Stimulated activated CD8-positive, alpha-beta memory T cell treated with anti-CD3 and anti-CD28 coated beads, Interleukin-15, amount 100 ng/mL, for 1 hour (primary cell): ENCODE data around the gene ATP8A2.
"Not testable (repeated sequence)": the region's sequence is repeated elsewhere in the genome, so short reads cannot be mapped to it uniquely, and the experiment has no call there.

Experiments
- DNase-seq: peaks from one replicate; pipeline ENCODE4 v3.0.0-alpha.2; 2020; ENCODE audit warnings: low read depth

The ATP8A2 gene

DNA sequence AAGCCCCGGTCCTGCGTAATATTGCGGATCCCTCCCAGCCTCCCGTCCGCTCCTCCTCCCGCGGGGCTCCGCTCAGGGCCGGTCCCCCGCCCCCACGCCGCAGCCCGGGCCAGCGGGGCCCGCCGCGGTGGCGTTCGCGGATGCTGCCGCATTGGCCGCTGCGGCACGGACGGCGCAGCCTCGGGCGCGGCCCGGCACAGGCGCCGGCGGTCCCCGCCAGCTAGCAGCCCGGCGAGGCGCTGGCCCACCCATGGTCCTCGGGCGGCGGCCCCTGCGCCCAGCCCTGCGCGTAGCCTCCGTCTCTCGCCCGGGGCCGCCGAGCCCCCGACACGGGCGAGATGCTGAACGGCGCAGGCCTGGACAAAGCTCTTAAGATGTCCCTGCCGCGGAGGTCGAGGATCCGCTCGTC lies at the start of gene ATP8A2:
TSS of gene ATP8A2 (plus strand) at position 100 of the 409 bp plus-strand sequence. CDS start at position 339, 239 bp downstream.
- DNase-seq: no peak

DNA sequence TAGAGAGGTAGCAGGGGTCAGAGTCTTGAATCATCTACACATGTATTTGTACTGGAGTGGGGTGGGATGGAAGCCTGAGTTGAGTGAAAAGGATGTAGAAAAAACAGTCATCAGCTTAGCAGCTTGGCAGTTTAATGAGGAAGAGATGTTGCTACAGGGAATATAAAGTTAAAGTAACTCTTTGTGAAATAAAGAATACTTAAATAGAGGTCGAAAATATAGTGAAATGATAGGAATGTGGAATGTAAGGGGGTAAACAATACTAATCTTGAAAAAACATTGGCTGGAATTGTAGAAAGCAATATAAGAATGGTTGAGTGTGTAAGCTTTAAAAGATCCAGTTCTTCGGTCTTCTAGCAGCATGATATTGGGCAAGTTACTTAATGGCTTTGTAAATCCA lies 47.7 kb upstream of the ATP8A2 start:
- no peak for DNase-seq

DNA sequence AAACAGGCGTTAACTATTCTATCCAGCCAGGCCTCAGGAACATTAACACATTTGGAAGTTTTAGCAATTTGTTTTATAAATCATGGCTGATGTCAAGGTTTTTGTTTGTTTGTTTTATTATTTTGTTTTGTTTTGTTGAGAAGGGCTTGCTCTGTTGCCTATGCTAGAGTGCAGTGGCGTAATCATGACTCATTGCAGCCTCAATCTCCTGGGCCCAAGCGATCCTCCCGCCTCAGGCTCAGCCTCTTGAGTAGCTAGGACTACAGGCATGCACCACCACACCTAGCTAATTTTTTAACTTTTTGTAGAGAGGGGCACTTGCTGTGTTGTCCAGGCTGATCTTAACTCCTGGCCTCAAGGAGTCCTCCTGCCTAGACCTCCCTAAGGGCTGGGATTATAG lies 42.1 kb upstream of the ATP8A2 start:
- DNase-seq: no peak

DNA sequence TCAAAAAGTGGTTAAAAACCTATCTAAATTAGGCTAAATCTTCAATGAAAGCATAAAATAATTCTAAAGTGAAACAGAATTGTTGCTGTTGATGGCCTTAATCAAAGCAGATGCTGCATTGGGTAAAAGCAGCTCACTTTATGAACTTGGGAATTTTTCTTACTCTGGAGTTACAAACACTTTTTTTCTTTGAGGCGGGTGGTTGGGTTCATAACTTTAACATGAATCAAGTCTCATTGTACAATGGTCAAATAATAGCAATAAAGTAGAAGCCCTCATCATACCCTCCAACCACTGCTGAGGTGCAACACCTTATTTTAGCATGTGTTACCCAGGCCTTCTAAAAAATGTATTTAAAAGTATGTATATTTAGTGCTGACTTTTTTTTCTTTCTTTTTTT lies 41.2 kb upstream of the ATP8A2 start:
- no peak for DNase-seq

DNA sequence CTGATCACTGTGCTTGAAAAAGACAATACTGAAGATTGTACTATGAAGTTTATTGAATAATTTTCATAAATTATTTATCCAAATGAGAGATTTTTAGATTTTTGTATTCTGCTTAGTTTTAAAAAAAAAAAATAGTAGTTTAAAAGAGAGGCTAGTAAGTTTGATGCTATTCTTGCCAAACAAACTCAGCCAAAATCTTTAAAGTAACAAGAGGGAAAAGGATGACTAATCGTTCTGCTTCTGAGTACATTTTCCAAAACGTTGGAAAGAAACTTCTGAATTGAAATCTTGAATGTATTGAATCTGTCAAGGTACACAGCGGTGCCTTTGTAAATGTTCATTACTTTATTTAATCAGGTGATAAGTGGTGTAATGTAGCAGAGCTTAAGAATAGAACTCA lies 35.9 kb upstream of the ATP8A2 start:
- no peak for DNase-seq

DNA sequence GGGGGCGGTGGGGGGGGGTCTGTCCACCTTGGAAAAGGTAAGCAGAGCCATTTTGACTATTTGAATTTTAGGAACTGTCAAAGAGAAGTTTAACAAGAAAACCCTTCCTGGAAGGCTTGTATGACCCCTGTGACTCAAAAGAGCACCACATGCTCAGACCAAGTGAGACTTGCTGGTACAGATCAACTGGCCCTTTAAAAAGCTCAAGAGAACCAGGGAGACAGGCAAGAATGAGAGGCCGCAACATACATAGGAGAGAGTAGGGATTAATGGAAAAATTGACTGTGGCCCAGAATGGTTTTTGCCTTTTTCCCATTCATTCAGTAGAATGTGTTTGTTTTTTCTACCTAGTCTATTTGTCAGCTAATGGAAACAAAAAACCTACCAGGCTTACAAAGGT lies 26.2 kb upstream of the ATP8A2 start:
- DNase-seq: no peak

DNA sequence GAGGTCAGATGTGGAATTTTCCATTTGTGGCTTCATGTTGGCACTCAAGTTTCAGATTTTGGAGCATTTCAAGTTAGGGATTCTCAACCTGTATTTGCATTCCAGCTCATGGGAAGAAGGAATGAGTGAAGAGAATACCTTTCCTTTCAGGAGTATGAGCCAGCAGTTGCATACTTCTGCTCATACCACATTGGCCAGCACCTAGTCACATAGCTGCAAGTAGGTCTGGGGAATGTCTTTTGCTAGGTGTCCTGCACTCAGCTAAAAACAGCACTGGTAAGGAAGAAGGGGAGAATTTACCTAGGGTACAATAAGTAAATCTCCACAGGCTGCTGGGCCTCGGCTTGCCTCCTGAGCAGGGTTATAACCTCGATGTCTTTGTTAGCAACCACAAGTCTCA lies 24.6 kb upstream of the ATP8A2 start:
- no peak for DNase-seq

DNA sequence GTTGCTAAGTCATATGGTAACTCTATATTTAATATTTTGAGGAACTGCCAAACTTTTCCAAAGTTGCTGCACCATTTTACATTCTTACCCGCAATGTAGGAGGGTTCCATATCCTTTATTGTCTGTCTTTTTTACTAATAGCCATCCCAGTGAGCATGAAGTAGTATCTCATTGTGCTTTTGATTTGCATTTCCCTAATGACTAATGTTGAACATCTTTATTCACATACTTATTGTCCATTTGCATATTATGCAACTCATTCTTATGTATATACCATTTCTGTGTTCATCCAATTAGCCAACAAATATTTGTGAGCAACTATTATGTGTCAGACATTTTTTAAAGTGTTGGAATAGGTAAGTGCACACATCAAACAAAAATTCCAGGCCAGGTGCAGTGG lies 20.4 kb upstream of the ATP8A2 start:
- DNase-seq: no peak

DNA sequence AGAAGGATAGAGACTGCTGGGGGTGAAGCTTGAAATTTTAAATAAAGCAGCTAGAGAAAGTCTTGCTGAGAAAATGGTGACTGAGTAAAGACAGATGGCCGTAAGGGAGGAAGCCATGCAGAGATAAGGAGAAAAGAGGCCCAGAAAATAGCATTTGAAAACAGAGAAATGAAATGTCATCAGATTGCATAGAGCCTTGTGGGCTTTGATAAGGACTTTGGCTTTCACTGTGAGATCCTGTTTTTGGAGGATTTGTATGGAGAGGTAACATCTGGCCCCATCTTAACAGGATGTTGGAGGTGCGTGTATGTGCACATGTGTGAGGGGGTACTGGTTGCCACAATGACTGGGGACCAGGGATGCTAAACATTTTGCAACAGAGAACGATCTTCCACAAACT lies 19.5 kb upstream of the ATP8A2 start:
- no peak for DNase-seq

DNA sequence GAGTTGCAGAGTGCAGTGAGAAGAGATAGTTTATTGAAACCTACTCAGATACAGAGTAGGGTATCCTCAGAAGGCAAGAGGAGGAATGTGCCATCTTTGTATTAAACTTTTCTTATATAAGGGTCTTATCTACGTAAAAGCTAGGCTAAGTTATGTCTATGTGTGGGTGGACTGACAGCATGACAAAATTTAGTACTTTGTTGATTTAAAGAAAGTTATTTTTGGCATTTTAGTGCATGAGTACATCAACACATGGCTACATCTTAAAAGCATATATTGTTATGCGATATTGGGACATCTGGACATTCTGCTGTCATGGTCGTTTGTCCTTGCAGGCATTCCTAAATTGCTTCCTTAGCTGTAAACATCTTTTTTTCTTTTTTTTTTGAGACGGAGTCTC lies 19.0 kb upstream of the ATP8A2 start:
- DNase-seq: no peak

DNA sequence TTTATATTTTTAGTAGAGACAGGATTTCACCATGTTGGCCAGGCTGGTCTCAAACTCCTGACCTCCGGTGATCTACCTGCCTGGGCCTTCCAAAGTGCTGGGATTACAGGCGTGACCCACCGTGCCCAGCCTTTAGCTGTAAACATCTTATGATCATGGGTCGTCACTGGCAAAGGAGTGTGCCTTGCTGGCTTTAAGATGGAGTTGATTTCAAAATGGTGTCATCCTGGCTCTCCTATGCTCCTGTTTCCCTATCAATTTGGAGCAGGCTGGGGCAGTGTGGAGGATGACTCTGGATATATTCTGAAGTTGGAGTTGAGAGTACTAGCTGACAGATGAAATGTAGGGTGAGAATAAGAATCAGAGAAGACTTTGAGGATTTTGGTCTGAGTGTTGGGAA lies 18.4 kb upstream of the ATP8A2 start:
- no peak for DNase-seq

DNA sequence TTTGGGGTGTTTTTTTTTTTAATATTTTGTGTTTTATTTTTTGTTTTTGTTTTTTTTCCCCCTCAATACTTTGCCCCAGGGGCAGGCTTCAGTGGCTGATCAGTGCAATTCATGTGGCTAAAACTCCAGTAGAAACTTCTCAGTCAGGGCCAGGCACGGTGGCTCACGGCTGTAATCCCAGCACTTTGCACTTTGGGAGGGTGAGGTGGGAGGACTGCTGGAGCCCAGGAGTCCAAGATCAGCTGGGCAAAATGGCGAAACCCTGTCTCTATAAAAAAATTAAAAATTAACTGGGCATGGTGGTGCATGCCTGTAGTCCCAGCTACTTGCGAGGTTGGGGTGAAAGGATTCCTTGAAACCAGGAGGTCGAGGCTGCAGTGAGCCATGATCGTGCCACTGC lies 17.4 kb upstream of the ATP8A2 start:
- DNase-seq: no peak

DNA sequence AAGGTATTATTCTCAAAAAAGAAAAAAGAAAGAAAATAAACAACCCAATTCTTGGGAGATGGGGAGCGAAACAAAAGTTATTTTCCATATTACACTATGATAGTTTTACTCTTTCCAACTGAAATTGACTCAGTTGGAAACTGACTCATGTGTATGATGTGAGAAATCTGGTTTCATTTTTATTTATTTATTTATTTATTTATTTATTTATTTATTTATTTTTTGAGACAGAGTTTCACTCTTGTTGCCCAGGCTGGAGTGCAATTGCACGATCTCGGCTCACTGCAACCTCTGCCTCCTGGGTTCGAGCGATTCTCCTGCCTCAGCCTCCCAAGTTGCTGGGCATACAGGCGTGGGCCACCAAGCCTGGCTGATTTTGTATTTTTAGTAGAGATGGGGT lies 11.3 kb upstream of the ATP8A2 start:
- not testable (repeated sequence) for DNase-seq

DNA sequence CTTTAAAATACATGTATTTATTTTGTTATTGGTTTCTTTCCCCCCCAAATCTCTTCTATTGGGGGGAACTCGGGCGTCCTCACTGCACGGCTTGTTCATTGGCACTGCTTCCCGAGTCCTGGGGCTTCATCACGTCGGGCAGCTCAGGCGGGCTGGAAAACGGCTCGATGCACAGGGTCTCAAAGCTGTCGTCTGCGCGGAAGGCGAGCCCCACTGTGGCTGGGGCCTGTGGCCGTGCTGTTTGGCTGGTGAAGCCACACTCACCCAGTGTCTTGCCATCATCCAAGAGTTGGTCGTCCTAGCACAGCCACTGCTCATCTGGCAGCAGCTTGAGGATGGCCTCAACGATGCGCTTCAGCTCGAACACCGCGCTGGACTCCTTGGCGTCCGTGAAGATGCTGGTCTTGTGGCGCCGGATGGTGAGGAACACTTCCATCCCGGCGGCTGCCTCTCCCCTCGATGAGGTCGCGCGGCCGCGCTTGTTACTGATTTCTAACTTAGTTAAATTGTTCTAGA lies 6.0 kb upstream of the ATP8A2 start:
- DNase-seq: no peak

DNA sequence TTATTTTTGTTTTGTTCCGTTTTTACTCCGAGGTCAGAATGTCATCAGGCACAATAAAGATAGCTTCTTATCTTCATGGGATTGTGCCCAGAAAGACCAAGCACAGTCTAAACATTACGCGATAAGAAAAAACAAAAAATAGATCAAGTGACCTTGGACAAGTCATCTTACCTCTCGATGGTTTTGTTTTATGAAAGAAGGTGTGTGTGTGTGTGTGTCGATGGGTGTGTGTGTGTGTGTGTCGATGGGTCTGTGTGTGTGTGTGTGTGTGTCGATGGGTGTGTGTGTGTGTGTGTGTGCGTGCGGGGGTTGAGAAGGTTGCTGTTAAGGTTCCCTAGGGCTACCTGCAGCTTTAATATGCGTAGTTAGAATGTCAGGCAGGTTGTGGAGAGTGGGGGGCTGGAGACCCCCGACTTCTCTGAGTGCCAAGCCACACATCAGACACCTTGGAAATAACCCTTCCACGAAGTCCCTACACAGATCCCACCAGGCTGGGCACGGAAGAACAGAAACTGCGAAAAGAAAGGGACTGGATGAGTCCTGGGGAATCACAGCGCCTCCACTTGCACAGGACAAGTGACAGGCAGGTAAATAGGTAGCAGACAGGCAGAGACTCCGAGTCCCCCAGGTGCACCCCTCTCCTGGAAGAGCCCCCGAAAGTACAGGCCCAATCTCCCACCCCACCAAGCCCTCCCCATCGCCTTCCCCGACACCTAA lies 458 bp upstream of the ATP8A2 start:
- no peak for DNase-seq

DNA sequence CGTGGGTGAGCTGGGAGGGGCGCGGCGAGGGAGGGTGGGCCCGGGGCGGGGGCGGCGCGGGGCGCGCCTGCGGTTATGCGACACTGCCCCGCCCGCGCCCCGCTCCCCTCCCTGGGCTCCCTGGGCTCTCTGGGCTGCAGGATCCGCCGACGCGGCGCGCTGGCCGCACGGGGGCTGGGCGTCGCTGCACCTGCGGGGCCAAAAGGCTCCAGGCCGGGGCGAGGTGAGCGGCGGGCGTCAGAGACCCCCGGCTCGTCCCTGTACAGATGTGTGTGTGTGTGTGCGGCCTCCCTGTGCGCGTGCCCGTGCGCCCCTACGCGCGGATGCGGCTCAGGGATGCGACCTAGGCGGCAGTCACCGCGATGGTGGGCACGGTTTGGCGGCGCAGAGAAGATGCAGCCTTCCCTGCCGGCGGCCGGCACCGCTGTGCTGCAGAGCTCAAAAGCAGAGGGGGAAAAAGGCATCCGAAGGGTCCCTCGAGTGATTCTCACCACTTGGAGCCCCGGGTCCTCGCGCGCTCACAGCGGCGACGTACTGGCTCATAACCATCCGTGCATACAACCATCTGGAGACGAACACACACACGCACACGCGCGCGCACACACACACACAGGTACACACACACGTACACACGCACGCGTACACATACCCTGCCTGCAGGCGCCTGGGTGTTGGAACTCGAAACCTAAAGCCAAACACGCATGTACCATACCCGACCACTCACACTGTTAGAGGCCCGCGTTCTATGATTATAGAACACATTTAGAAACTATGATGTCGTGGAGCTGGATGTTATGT lies 709 bp downstream of the ATP8A2 start:
- DNase-seq: no peak

DNA sequence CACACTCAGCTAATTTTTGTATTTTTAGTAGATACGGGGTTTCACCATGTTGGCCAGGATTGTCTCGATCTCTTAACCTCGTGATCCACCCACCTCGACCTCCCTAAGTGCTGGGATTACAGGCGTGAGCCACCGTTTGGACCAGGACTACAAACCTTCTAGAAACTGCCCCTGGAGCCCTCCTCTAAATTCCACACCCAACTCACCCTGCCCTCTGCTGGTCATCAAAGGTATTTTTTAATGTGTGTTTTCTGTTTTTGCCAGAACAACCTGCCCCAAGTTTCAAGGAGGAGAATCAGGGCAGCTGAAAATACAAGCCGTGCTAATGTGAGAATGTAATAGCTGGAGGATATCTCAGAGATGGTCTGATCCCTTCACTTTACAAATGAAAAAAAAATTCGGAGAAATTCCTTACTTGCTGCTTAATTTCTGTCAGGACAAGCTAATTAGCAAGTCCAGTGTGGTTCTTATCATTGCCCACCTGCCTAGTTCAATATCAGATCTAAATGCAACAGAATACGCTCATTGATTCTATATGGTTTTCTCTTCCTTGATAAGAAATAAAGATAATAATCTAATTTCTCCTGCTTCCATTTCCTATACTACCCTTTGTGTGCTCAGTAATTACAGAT lies 4.1 kb downstream of the ATP8A2 start:
- peak; percentile 11 for DNase-seq

DNA sequence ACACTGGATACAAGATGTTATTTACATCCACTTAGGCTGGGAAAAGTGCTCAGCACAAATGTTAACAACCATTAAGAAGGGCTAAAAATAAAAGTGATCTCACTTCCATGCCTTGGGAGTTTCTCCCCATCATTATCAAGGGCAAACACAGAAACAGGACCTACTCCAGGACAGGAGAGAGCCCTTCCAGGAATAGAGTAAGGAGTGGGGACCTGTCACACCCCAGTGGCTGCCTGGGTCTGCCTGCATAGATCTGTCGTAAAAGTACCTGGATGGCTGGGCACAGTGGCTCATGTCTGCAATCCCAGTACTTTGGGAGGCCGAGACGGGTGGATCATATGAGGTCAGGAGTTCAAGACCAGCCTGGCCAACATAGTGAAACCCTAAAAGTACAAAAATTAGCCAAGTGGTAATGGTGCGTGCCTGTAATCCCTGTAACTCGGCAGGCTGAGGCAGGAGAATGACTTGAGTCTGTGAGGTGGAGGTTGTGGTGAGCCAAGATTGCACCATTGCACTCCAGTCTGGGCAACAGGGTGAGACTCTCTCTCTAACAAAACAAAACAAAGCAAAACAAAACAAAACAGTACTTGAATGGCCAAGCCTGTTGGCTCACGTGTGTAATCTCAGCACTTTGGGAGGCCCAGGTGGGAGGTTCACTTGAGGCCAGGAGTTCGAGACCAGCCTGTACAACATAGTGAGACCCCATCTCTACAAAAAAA lies 5.6 kb downstream of the ATP8A2 start:
- DNase-seq: no peak

DNA sequence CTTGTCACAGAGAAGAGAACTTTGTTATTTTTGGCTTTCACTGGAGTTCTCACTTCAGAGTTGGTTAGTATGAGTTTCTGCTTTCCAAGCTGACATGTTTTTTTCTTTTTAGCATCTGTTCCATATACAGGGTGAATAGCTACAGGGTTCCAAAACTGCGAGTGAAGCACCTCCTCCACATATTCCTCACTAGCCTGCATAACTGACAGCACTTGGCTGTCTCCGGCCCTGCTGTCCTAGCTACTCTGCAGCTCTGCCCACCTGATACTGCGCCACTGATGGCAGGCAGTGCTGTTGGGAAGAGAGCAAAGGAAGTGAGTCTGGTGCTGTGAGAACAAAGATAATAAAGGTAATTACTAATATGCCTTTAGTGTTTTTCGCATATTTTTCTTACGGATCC lies 6.8 kb downstream of the ATP8A2 start:
- DNase-seq: no peak

DNA sequence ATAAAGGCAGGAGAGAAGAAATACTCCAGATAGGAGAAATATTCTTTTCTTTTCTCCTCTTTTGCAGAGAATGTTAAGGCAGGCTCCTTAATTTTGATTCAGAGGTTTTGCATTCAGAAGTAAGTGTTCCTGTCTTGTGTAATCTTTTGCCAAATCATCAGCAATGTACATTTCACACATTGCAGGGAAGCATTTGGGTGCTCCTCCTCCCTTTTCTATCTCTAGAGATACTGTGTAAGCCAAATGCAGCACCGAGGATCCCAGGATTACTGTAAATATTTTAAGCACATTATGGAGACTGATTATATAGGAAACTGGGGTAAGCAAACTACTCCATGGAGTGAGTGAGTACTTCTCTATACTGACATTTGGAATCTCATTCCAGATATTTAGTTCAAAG lies 7.2 kb downstream of the ATP8A2 start:
- no peak for DNase-seq

DNA sequence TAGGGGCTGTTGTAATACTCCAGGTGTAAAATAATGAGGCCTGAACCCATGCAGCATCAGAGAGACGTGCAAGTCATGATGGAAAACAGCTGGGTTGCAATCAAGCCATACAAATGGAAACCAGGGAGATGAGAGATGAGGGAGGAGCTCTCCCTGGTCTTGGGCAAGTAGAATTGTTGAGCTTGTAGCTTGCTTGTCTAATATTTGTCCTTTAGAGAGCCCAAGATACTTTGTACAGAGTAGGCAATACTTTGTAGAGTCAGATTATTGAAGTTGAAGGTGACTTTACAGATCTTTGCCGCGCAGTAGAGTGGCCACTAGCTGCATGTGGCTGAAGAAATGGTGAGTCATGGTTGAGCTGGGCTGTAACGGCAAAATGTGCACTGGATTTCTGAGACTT lies 8.3 kb downstream of the ATP8A2 start:
- DNase-seq: no peak

DNA sequence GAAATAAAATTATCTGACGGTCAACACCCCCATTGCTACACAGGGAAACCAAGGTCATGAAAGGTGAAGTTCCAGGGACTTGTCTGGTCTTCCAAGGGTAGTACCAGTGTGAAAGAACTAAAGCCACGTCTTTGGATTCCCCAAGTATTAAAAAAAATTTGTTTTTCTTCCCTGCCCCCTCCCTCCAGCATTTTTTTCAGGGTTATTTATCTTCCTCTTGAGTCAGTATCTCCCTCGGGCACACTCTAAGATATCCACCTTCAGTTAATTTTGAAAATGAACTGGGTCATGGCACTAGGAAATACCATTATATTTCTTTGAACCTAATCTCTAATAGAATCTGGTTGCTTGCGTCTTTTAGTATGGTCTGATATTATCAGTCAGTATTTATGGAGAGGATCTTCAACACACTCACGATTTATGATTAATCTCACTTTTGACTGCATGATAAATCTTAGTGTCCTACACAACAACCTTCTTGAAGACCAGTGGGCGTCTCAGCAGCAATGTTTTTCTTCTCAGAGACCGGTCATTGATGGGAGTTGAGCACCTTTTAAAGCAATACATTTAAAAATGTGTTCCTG lies 9.1 kb downstream of the ATP8A2 start:
- no peak for DNase-seq
